HUES6 (cell line): ENCODE results near the gene EIF4A3.

ENCODE experiments used
- H3K27ac ChIP-seq: 2 replicates; pipeline ENCODE4 v1.7.0; 2013; ENCODE audit warnings: low read depth, mild to moderate bottlenecking, low read length, inconsistent platforms
- H3K27me3 ChIP-seq: 2 replicates; pipeline ENCODE4 v1.6.1; 2013; ENCODE audit warnings: low read length; ENCODE audit not compliant: control insufficient read depth, insufficient read depth
- H3K36me3 ChIP-seq: 2 replicates; pipeline ENCODE4 v1.6.1; 2013; ENCODE audit warnings: low read length; ENCODE audit not compliant: control insufficient read depth, insufficient read depth
- H3K4me1 ChIP-seq: 2 replicates; pipeline ENCODE4 v1.6.1; 2013; ENCODE audit warnings: low read length; ENCODE audit not compliant: control insufficient read depth, insufficient read depth
- H3K4me3 ChIP-seq: 2 replicates; pipeline ENCODE4 v1.5.1; 2013; ENCODE audit warnings: low read depth, low read length
- H3K9ac ChIP-seq: one replicate; pipeline ENCODE4 v1.6.1; 2013; ENCODE audit warnings: mild to moderate bottlenecking, low read length
- H3K9me3 ChIP-seq: 2 replicates; pipeline ENCODE4 v1.6.1; 2013; ENCODE audit warnings: low read depth, low read length; ENCODE audit not compliant: control insufficient read depth, insufficient read depth

Gene EIF4A3

GRCh38 chr17:80084773-80085172 is 62.2 kb downstream of the EIF4A3 start:
- Histone ChIP-seq H3K4me1 (0 out of 2 replicates have a peak, but pooled peaks cover 5% of the 10 kb centered on the region), H3K27me3 (no peaks in the 10 kb centered on the region), H3K36me3 (no peaks in the 10 kb centered on the region), H3K4me3 (no peak overlapping the region), H3K9ac (no peak overlapping the region), H3K9me3 (no peaks in the 10 kb centered on the region), H3K27ac (no peak overlapping the region)
